Endothelial cell of umbilical vein (primary cell): ENCODE measurements around the gene OR5K2.

Experiments
- EZH2 ChIP-seq: IDR thresholded peaks from 2 replicates; pipeline ENCODE4 v1.6.1; 2012; ENCODE audit warnings: borderline replicate concordance, low read depth, mild to moderate bottlenecking, moderate library complexity, low read length, inconsistent platforms; ENCODE audit not compliant: severe bottlenecking
- POLR2A ChIP-seq: IDR thresholded peaks from 2 replicates; pipeline ENCODE4 v1.6.1; 2012; ENCODE audit warnings: low read depth, mild to moderate bottlenecking, control low read depth, low read length
- POLR2AphosphoS5 ChIP-seq: IDR thresholded peaks from 2 replicates; pipeline ENCODE4 v1.6.1; 2012; ENCODE audit warnings: low read depth, mild to moderate bottlenecking, control low read depth, low read length, moderate library complexity; ENCODE audit not compliant: insufficient read depth
- TF ChIP-seq, protein P1 (sequence below), 2 donors: IDR thresholded peaks; 1 replicate in 1 of 2; 2 replicates in 1 of 2; pipeline ENCODE4 v1.5.1; 2011; ENCODE audit warnings: low read length in 2 of 2, mild to moderate bottlenecking in 2 of 2, moderate library complexity in 2 of 2, control low read depth in 1 of 2, inconsistent platforms in 1 of 2, low read depth in 1 of 2; ENCODE audit not compliant: insufficient read depth in 1 of 2; ENCODE audit errors: extremely low read depth in 1 of 2

DNA sequence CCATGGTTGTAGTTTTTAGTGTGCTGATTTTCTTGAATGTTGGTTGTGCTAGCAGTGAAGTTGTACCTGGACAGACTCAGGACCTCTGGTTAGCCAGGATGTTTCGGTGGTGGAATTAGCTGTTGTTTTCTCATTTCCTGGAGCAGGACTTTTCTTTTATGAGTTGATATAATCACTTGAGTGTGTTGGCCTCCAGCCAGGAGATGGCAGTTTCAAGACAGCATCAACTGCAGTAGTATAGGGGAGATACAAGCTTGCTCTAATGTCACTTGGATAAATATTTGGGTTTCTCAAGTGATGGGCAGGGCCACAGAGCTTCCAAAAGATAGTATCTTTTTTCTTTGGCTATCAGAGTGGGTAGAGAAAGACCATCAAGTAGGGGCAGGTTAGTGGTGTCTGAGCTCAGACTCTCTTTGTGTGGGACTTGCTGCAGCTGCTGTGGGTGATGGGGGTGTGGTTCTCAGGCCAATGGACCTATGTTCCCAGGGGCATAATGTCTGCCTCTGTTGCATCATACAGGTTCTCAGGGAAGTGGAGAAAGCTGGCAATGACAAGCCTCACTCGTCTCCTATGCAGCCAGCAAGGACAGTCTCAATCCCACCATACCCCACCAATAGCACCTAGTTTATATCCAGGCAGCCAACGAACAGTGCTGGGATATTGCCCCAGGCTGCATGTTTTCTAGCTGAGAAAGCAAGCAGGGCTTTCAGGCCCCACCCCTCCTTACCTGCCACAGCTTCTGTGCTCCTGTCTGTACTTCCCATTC is 14.6 kb upstream of the OR5K2 start:
- TF ChIP-seq POLR2A, result no peak
- TF ChIP-seq, protein P1, sequence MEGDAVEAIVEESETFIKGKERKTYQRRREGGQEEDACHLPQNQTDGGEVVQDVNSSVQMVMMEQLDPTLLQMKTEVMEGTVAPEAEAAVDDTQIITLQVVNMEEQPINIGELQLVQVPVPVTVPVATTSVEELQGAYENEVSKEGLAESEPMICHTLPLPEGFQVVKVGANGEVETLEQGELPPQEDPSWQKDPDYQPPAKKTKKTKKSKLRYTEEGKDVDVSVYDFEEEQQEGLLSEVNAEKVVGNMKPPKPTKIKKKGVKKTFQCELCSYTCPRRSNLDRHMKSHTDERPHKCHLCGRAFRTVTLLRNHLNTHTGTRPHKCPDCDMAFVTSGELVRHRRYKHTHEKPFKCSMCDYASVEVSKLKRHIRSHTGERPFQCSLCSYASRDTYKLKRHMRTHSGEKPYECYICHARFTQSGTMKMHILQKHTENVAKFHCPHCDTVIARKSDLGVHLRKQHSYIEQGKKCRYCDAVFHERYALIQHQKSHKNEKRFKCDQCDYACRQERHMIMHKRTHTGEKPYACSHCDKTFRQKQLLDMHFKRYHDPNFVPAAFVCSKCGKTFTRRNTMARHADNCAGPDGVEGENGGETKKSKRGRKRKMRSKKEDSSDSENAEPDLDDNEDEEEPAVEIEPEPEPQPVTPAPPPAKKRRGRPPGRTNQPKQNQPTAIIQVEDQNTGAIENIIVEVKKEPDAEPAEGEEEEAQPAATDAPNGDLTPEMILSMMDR (IDR thresholded peaks at IDR 0.05; ENCODE audit: extremely low read depth in 1 of 2, insufficient read depth in 1 of 2, low read depth in 1 of 2, low read length in 2 of 2), result no peak
- no peak for TF ChIP-seq POLR2AphosphoS5
- no peak for TF ChIP-seq EZH2
